PC-9 (cell line): Measurements from ENCODE around the gene ADGRD1.

Experiments used
- CTCF ChIP-seq: fragments of 200-600 bp; sonication (generic); conservative IDR thresholded peaks from 2 replicates; pipeline ENCODE4 v1.6.1; 2017; ENCODE audit warnings: mixed run types, antibody characterized with exemption, mild to moderate bottlenecking, moderate library complexity
- EZH2 ChIP-seq: fragments of 200-600 bp; sonication (generic); IDR thresholded peaks from 2 replicates; pipeline ENCODE4 v1.8.0; 2017; ENCODE audit warnings: antibody characterized with exemption, low read depth

GRCh38 chr12:130932061-130932930 is 21.4 kb upstream of the ADGRD1 start:
- TF ChIP-seq CTCF, result no peak
- no peak for TF ChIP-seq EZH2
